DMS114 treated with DMSO at 0.1 percent for 48 hours (cell line): ENCODE measurements around the gene SOS1.
"Not testable (repeated sequence)": the region's sequence is repeated elsewhere in the genome, so short reads cannot be mapped to it uniquely, and the experiment has no call there.

Experiments used
- DNase-seq: peaks from one replicate; lab custom pipeline; 2025; ENCODE audit not compliant: unreplicated experiment; lab: John Stamatoyannopoulos, UW

SOS1 gene

DNA sequence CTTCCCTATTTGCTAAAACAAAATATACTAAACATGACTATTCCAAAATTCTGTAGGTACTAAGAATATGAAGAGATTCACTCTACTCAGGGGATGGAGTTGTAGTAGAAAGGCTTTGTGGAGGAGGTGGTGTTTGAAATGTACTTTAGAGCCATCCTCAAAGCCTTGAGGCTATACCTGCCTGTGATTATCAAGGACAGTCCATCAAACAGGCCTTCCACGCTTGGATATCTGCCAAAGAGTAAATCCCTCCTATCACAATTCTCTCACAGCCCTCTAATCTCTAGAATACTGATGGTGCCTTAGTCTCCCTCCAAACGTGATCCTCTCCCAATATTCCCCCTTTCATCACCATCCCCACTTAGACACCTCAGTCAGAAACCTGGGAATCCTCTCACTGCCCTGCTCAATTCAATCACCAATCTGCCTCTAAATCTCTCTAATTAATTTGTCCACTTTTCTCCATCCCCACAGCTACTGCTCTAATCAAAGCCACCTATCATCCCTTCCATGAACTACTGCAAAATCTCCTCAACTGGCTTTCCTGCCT is 13.1 kb downstream of the SOS1 start:
- no peak for DNase-seq

DNA sequence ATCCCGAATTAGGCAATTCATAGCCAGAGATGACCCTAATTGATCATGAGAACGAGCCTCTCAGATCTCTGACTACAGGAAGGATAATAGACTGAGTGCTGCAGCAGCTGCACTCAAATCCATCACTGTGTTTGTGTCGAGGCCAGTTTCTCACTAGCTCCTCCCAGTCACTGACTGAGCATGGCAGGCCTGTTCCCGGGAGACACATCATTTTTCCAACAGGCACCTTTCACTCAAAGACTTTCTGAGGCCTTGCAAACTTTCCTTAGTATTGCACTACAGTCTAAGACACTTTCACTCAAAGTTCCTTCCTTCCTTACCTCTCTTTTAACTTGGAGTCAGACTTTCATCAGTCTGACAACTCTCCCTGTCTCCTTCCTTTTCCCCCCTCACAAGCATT is 13.7 kb downstream of the SOS1 start:
- DNase-seq: no peak

DNA sequence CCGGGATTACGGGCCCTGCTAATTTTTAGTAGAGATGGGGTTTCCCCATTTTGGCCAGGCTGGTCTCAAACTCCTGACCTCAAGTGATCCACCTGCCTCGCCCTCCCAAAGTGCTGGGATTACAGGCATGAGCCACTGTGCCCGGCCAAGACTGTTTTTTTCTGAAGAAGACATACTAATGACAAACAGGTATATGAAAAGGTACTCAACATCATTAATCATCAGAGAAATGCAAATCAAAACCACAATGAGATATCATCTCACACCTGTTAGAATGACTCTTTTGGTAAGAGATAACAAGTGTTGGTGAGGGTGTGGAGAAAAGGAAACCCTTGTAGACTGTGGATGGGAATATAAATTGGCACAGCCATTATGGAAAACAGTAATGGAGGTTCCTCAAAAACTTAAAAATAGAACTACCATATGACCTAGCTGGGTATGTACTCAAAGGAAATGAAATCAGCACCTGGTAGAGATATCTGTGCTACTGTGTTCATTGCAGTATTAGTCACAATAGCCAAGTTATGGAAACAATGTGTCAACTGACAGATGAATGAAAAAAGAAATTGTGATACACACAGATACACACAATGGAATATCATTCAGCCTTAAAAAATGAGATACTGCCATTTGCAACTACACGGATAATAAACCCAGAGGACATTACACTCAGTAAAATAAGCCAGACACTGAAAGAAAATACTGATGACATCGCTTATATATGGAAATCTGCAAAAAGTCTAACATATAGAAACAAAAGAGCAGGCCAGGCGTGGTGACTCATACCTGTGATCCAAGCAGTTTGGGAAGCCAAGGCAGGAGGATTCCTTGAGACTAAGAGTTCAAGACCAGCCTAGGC is 20.8 kb downstream of the SOS1 start:
- DNase-seq: no peak

- DNase-seq: no peak
These were observed 21.5 kb downstream of the SOS1 start for GRCh38 chr2:39099310-39099869.

DNA sequence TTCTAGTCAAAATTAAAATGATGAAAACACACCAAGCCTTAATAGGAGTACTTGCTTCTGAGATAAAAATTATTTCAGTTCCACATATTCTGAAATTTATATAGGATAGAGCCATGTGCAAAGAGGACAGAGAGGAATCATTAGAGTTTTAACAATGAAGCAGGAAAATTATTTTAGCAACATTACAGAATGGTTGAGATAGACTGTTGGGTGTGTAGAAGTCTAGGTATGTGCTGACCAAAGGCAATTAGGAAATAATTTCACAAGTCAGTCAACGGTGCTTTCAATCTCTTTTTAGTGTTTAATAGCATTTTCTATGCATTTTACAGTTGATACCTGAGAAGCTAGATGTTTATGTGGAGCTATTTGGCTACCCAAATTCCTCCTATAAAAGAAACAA is 25.2 kb downstream of the SOS1 start:
- no peak for DNase-seq

DNA sequence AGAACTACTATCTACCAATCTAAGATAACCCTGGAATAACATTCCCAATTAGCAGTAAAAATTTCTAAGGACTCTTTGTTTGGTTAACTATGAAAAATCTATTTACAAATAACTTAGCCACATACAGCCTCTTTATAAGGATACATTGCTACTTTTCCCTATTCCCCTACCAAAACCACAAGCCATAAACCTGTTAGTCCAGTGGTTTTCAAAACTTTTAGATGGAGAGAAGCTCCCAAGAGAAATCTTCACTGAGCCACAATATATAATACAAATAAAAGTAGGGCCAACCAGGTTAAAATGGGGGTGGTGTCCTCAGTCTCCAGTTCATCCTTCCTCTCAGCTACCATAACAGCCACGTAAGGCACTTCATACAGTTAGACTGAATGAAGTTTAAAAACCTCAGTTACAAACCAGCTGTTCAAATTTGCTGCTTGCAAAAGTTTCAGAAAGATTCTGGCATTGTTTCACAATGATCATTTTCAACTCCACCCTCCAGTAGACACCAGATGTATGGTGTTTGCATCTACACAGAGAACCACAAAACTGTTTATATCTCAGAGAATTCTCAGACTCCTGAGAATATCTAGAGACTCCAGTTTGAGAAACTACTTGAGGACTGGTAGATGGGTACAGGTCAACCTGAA is 26.0 kb downstream of the SOS1 start:
- DNase-seq: no peak

DNA sequence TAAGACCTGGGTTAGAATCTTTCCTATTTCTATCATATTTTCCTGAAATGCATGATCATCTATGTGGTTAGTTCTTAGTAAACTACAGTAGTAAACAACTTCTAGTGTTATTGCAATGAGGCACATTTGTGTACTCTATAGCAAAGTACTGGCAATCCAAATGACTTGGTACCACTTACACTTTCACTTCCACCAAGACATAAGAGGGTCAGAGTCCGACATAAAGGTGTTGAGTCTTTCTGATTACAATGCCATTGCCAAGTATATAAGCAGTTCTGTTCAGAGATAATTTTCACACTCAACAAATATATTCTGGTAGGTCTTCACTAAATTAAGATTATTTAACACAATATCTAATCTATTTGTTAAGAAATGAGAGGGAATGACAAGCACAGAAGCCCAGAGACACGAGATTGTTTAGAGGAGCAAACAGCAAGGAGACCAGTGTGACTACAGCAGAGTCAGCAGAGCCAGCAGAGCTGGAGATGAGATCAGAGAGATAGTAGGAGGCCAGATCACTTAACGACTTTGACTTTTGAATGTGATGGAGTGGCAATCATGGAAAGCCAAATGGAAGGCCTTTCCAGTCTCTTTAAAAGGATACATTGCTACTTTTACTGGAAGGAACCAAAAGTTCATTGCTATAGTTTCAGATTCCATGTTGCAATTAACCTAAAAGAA is 27.5 kb downstream of the SOS1 start:
- DNase-seq: no peak

DNA sequence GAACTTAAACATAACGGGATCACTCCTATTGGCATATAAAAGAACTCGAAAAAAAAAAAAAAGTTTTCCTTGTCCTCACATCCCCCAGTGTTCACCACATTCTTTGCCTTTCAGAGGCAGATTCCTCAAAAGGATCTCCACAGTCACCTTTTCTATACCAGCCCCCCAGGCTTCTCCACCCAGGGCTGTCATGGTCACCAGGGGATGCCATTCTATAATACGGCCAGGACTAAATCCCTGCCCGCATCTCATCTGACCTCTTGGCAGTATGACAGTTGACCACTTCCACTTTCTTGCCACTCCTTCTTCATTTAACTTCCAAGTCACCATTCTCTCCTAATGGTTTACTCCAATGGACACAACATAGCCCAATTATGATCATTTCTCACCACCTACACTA is 29.3 kb downstream of the SOS1 start:
- DNase-seq: no peak

DNA sequence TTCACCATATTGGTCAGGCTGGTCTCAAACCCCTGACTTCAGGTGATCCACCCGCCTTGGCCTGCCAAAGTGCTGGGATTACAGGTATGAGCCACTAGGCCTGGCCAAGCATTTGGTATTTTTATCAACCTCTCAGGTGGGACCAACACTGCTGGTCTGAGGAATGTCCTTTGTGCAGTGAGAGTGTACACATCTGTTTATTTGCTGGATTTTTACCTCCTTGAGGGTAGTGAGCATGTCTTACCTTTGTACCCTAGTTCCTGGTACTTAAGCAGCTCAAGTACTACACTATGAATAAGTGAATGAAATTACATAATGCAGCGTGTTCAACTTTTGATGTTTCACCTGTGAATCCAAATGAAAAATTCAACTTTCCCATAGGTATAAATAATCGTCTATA is 29.8 kb downstream of the SOS1 start:
- no peak for DNase-seq

DNA sequence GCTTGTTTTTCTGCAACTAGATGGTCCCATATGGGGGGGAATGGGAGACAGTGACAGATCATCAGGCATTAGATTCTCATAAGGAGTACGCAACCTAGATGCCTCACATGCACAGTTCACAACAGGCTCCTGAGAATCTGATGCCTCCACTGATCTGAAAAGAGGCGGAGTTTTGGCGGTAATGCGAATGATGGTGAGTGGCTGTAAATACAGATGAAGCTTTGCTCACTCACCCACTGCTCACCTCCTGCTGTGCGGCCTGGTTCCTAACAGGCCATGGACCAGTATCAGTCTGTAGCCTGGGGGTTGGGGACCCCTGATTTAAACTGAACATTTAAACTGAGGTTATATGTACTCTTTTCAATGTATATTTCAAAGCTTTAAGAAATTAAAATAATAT is 40.7 kb downstream of the SOS1 start:
- no peak for DNase-seq

DNA sequence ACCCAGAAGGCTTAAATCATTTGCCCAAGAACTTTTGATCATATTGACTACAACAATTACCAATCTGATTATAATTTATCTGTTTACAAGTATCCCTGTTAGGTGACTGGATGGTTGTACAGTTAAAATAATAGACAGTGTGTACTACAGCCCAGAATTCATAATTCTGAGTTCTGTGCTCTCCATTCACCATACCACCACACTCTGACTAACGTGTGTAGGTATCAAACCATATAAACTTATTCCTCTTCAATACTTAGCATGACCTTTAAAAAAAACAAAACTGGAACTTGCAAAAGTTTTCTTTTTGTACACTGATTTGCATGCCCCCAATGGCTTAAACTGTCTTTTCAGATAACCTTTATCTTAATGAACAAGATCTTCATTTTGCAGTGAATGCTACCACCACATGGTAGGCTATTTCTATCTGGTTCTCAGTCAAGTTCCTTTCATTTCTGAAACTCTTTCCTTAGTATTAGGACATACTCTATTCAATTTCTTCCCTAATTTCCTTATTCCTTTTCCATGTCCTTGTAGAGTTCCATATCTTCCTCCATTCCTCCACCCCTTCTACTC is 50.9 kb downstream of the SOS1 start:
- no peak for DNase-seq

GRCh38 chr2:39069136-39069515 is 51.7 kb downstream of the SOS1 start:
- DNase-seq: no peak

- no peak for DNase-seq
These were observed 52.3 kb downstream of the SOS1 start for GRCh38 chr2:39068299-39069135.

DNA sequence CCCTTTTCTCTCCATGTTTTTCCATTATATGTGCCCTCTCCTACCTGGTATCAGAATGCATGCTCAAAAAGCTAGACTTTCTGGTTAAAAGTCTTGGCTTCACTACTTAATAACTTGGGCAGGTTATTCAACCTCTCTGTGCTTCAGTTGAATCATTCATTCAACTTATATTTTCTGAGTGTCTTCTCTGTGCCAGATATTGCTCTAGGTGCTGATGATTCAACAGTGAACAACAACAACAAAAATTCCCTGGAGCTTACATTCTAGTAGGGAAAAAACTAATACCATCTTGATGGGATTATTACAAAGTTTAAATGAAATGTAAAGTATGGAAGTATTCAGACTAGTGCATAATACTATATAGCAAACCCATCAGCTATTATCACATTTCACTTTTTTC is 55.2 kb downstream of the SOS1 start:
- DNase-seq: no peak

- DNase-seq: no peak
These were observed 58.5 kb downstream of the SOS1 start for GRCh38 chr2:39062320-39062719.

DNA sequence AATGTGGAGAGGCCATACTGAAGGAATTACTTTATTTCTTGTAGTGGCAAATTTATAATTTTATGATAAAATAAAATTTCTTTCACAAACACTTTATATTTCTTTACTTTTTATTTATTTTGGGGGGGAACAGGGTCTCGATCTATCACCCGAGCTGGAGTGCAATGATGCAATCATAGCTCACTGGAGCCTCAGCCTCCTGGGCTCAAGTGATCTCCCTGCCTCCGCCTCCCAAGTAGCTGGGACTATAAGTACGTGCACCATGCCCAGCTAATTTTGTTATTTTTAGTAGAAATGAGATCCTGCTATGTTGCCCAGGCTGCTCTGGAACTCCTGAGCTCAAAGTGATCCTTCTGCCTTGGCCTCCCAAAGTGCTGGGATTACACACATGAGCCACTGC is 59.6 kb downstream of the SOS1 start:
- no peak for DNase-seq

DNA sequence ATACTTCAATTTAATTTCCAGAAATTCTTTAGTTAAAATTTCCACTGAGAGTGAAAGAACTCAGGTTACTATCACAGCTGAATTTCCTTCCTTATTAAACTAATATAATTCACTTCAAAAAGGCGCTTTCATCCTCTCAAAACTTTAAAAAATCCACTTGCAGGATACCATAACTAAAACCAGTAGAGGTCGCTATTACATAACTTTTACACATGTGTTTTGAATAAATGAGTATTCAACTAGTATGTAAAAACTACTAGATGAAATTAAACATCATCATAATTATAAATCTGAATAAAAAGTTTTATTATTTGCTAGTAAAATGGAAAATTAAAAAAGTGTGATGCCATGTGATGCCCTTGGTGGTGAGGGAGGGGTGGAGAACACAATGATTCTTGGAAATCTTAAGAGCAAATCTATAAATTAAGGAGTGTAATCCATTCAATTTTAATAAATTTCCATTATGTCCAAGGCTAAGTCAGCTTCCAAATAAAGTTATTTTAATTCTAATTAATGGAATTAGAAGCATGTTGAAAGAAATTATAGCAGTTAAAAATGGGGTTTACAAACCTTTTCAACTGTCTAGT is 61.4 kb downstream of the SOS1 start:
- peak; percentile 44 for DNase-seq

DNA sequence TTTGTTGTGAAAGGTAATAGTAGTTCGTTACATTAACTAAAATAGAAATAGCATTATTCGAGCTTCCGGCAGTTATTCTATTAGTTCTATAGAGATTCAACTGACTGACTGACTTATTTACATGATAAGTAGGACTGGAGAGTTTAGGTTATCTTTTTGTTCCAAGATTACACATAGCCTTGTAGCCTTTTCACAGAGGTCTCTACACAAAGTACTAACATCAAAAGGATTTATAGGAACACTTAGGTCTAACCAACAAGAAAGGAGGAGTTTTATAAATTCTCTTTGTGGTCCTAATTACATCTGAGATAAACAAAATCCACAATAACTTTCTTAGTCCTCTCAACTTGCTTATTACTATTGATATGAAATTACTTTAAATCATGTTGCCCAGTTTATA is 62.8 kb downstream of the SOS1 start:
- DNase-seq: no peak

DNA sequence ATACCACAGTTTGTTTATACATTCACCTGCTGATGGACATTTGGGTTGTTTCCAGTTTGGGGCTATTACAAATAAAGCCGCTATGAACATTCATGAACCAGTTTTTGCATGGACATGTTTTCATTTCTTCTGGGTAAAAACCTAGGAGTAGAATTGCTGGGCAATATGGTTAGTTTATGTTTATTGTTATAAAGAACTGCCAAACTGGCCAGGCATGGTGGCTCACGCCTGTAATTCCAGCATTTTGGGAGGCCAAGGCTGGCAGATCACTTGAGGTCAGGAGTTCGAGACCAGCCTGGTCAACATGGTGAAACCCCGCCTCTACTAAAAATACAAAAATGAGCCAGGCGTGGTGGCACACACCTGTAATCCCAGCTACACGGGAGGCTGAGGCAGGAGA is 68.2 kb downstream of the SOS1 start:
- not testable (repeated sequence) for DNase-seq

DNA sequence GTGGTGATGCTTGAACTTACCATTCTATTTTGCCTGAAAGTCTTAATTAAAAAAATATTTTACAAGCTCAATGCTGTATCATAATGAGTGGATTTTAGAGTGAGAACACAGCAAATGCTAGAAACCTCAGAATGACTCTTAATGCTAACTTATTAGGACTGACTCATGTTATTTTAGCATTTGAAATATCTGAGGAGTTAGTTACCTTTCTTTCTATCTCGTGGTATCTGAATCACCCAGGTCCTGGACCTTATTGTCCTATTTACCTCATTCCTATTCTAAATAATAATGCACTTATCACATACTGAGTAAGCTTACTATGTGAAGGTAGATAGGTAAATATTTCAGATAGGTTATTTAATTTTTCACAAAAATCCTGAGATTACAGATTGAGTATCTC is 70.7 kb downstream of the SOS1 start:
- DNase-seq: no peak
